GM12878 (cell line): ENCODE data around the gene TRMU. TPM values are rescaled to one million over a fixed set of nuclear protein-coding genes. Genes with fewer than 3 reads are reported as not detected.

Experiments used
- ATF7 ChIP-seq: fragments of 450-650 bp; IDR thresholded peaks from 2 replicates; pipeline ENCODE4 v1.6.1; 2016; ENCODE audit warnings: low read depth, mild to moderate bottlenecking
- CBFB ChIP-seq: IDR thresholded peaks from 2 replicates; pipeline ENCODE4 v1.6.1; 2016; ENCODE audit warnings: antibody characterized with exemption, low read depth
- NFYA ChIP-seq: IDR thresholded peaks from 2 replicates; pipeline ENCODE4 v1.6.1; 2011; ENCODE audit warnings: low read depth, mild to moderate bottlenecking, low read length, improper control_type of control experiment, borderline replicate concordance
- PAX5 ChIP-seq: IDR thresholded peaks from 2 replicates; pipeline ENCODE4 v1.6.1; 2011; ENCODE audit warnings: low read depth, low read length, borderline replicate concordance
- PKNOX1 ChIP-seq: fragments of 450-650 bp; IDR thresholded peaks from 2 replicates; pipeline ENCODE4 v1.6.1; 2016; ENCODE audit warnings: mild to moderate bottlenecking
- RFX5 ChIP-seq: IDR thresholded peaks from 2 replicates; pipeline ENCODE4 v1.6.1; 2011; ENCODE audit warnings: low read depth, low read length, improper control_type of control experiment
- SKIL ChIP-seq: fragments of 450-650 bp; IDR thresholded peaks from 2 replicates; pipeline ENCODE4 v1.6.1; 2017; ENCODE audit warnings: mild to moderate bottlenecking, low read depth, inconsistent platforms; ENCODE audit not compliant: poor library complexity, severe bottlenecking
- SPI1 ChIP-seq: IDR thresholded peaks from 2 replicates; pipeline ENCODE4 v1.6.1; 2011; ENCODE audit warnings: low read depth, mild to moderate bottlenecking, low read length, moderate library complexity, borderline replicate concordance; ENCODE audit not compliant: insufficient read depth
- TCF12 ChIP-seq: IDR thresholded peaks from 2 replicates; pipeline ENCODE4 v1.6.1; 2011; ENCODE audit warnings: low read depth, mild to moderate bottlenecking, low read length
- TCF3 ChIP-seq: IDR thresholded peaks from 2 replicates; pipeline ENCODE4 v1.6.1; 2012; ENCODE audit warnings: low read depth, mild to moderate bottlenecking, low read length, borderline replicate concordance; ENCODE audit not compliant: insufficient read depth
- ZNF384 ChIP-seq: IDR thresholded peaks from 2 replicates; pipeline ENCODE4 v1.6.1; 2012; ENCODE audit warnings: low read depth, mild to moderate bottlenecking, low read length, improper control_type of control experiment, borderline replicate concordance
- polyA plus RNA-seq, 11 experiments: library from polyadenylated mRNA; depleted of rRNA in 4 of 11; unstranded in 6 of 11; stranded (reverse) in 5 of 11; fragments of >200 nt; fragmentation: Nextera tagmentation in 4 of 11; fragmentation: Illumina TruSeq in 1 of 11; extraction: Ambion mirVana in 4 of 11; extraction: Trizol in 1 of 11; gene quantifications; 1 replicate in 1 of 11; 2 replicates in 10 of 11; pipeline versions ENCODE4 v1.2.1 to v1.2.3, GENCODE V29; 2011 to 2016; ENCODE audit warnings: inconsistent platforms in 2 of 11, missing spikeins in 2 of 11, low read depth in 1 of 11
- total RNA-seq, 4 experiments: library from RNA; depleted of rRNA in 3 of 4; stranded (reverse); fragments of >200 nt in 3 of 4; fragmentation: Illumina TruSeq in 1 of 4; extraction: Trizol in 1 of 4; gene quantifications; 2 replicates each; pipeline versions ENCODE4 v1.2.1 to v1.2.3, GENCODE V29; 2013 to 2021
- TF ChIP-seq, protein P1 (sequence below): IDR thresholded peaks from 2 replicates; pipeline ENCODE4 v1.6.1; 2012; ENCODE audit warnings: improper control_type of control experiment, low read depth, low read length; ENCODE audit not compliant: insufficient replicate concordance

TRMU gene
- total and polyA plus RNA-seq, 10 of the 15 experiments (the other 5 are each of a cell fraction or from before 2014, with no cell fraction given) = 3.5 to 57.0 (median 44.0) TPM

DNA sequence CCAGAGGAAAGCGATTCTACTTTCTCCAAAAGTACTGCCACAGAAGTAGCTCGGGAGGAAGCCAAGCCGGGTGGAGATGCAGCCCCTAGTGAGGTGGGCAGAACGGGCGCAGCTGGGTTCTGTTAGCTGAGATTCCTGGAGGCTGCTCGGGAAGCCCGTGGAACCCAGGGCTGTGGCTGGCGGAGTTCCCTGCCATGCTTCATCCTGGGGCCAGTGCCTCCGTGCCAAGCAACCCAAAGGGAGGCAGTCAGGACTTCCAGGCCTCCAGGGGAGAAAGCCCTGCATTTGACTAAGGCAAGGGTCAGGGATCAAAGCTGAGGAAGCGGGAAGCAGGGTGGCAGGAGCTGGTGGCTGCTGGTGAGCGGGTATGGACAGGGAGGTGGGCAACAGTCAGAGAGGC lies 6.7 kb upstream of the TRMU start (continued):
- TF ChIP-seq SKIL = no peak
- TF ChIP-seq PKNOX1 = no peak
- TF ChIP-seq TCF3 = no peak
- TF ChIP-seq, protein P1, sequence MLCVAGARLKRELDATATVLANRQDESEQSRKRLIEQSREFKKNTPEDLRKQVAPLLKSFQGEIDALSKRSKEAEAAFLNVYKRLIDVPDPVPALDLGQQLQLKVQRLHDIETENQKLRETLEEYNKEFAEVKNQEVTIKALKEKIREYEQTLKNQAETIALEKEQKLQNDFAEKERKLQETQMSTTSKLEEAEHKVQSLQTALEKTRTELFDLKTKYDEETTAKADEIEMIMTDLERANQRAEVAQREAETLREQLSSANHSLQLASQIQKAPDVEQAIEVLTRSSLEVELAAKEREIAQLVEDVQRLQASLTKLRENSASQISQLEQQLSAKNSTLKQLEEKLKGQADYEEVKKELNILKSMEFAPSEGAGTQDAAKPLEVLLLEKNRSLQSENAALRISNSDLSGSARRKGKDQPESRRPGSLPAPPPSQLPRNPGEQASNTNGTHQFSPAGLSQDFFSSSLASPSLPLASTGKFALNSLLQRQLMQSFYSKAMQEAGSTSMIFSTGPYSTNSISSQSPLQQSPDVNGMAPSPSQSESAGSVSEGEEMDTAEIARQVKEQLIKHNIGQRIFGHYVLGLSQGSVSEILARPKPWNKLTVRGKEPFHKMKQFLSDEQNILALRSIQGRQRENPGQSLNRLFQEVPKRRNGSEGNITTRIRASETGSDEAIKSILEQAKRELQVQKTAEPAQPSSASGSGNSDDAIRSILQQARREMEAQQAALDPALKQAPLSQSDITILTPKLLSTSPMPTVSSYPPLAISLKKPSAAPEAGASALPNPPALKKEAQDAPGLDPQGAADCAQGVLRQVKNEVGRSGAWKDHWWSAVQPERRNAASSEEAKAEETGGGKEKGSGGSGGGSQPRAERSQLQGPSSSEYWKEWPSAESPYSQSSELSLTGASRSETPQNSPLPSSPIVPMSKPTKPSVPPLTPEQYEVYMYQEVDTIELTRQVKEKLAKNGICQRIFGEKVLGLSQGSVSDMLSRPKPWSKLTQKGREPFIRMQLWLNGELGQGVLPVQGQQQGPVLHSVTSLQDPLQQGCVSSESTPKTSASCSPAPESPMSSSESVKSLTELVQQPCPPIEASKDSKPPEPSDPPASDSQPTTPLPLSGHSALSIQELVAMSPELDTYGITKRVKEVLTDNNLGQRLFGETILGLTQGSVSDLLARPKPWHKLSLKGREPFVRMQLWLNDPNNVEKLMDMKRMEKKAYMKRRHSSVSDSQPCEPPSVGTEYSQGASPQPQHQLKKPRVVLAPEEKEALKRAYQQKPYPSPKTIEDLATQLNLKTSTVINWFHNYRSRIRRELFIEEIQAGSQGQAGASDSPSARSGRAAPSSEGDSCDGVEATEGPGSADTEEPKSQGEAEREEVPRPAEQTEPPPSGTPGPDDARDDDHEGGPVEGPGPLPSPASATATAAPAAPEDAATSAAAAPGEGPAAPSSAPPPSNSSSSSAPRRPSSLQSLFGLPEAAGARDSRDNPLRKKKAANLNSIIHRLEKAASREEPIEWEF = no peak
- no peak for TF ChIP-seq CBFB
- TF ChIP-seq ZNF384 = no peak
- no peak for TF ChIP-seq ATF7
- TF ChIP-seq SPI1 = no peak
- no peak for TF ChIP-seq NFYA
- TF ChIP-seq RFX5 = no peak
- no peak for TF ChIP-seq TCF12
- TF ChIP-seq PAX5 = no peak
